ENCODE data around the gene AGBL4.

DNA sequence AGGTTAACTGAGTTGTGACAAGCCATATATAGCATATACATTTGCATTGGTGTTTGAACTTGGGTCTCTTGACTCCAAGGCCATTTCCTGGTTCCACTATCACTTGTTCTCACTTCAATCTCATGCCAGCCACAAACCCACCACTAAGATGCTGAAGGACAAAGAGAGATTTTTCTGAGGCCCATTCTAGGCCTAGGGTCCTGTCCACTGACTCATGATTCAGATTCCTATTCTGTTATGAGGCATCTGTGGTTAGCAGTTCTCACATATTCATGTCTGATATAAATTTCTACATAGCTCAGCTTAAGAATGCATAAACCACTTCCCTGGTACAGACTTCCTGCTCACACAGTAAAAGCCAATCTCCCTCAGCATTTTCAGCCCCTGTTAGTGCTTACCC is 921.0 kb downstream of the AGBL4 start:
- TF ChIP-seq SIN3A (IDR thresholded peaks at IDR 0.05; ENCODE audit: borderline replicate concordance, low read depth, low read length), result no peak
- TF ChIP-seq EZH2 (conservative IDR thresholded peaks at IDR 0.05; ENCODE audit: low read depth, low read length), result no peak
- TF ChIP-seq, protein P1, sequence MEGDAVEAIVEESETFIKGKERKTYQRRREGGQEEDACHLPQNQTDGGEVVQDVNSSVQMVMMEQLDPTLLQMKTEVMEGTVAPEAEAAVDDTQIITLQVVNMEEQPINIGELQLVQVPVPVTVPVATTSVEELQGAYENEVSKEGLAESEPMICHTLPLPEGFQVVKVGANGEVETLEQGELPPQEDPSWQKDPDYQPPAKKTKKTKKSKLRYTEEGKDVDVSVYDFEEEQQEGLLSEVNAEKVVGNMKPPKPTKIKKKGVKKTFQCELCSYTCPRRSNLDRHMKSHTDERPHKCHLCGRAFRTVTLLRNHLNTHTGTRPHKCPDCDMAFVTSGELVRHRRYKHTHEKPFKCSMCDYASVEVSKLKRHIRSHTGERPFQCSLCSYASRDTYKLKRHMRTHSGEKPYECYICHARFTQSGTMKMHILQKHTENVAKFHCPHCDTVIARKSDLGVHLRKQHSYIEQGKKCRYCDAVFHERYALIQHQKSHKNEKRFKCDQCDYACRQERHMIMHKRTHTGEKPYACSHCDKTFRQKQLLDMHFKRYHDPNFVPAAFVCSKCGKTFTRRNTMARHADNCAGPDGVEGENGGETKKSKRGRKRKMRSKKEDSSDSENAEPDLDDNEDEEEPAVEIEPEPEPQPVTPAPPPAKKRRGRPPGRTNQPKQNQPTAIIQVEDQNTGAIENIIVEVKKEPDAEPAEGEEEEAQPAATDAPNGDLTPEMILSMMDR (CRISPR knock-in tag; IDR thresholded peaks at IDR 0.05), result no peak
- TF ChIP-seq, protein P2, sequence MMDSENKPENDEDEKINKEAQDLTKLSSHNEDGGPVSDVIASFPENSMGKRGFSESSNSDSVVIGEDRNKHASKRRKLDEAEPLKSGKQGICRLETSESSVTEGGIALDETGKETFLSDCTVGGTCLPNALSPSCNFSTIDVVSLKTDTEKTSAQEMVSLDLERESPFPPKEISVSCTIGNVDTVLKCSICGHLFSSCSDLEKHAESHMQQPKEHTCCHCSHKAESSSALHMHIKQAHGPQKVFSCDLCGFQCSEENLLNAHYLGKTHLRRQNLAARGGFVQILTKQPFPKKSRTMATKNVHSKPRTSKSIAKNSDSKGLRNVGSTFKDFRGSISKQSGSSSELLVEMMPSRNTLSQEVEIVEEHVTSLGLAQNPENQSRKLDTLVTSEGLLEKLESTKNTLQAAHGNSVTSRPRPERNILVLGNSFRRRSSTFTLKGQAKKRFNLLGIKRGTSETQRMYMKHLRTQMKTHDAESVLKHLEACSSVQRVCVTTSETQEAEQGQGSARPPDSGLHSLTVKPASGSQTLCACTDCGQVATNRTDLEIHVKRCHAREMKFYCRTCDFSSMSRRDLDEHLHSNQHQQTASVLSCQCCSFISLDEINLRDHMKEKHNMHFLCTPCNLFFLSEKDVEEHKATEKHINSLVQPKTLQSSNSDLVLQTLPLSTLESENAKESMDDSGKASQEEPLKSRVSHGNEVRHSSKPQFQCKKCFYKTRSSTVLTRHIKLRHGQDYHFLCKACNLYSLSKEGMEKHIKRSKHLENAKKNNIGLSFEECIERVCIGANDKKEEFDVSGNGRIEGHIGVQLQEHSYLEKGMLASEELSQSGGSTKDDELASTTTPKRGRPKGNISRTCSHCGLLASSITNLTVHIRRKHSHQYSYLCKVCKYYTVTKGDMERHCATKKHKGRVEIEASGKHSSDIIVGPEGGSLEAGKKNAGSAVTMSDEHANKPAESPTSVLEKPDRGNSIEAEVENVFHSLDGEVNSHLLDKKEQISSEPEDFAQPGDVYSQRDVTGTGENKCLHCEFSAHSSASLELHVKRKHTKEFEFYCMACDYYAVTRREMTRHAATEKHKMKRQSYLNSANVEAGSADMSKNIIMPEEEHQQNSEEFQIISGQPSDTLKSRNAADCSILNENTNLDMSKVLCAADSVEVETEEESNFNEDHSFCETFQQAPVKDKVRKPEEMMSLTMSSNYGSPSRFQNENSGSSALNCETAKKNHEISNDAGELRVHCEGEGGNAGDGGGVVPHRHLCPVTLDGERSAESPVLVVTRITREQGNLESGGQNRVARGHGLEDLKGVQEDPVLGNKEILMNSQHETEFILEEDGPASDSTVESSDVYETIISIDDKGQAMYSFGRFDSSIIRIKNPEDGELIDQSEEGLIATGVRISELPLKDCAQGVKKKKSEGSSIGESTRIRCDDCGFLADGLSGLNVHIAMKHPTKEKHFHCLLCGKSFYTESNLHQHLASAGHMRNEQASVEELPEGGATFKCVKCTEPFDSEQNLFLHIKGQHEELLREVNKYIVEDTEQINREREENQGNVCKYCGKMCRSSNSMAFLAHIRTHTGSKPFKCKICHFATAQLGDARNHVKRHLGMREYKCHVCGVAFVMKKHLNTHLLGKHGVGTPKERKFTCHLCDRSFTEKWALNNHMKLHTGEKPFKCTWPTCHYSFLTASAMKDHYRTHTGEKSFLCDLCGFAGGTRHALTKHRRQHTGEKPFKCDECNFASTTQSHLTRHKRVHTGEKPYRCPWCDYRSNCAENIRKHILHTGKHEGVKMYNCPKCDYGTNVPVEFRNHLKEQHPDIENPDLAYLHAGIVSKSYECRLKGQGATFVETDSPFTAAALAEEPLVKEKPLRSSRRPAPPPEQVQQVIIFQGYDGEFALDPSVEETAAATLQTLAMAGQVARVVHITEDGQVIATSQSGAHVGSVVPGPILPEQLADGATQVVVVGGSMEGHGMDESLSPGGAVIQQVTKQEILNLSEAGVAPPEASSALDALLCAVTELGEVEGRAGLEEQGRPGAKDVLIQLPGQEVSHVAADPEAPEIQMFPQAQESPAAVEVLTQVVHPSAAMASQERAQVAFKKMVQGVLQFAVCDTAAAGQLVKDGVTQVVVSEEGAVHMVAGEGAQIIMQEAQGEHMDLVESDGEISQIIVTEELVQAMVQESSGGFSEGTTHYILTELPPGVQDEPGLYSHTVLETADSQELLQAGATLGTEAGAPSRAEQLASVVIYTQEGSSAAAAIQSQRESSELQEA (CRISPR knock-in tag; IDR thresholded peaks at IDR 0.05; ENCODE audit: not compliant biosample characterization), result no peak
- TF ChIP-seq, protein P3, sequence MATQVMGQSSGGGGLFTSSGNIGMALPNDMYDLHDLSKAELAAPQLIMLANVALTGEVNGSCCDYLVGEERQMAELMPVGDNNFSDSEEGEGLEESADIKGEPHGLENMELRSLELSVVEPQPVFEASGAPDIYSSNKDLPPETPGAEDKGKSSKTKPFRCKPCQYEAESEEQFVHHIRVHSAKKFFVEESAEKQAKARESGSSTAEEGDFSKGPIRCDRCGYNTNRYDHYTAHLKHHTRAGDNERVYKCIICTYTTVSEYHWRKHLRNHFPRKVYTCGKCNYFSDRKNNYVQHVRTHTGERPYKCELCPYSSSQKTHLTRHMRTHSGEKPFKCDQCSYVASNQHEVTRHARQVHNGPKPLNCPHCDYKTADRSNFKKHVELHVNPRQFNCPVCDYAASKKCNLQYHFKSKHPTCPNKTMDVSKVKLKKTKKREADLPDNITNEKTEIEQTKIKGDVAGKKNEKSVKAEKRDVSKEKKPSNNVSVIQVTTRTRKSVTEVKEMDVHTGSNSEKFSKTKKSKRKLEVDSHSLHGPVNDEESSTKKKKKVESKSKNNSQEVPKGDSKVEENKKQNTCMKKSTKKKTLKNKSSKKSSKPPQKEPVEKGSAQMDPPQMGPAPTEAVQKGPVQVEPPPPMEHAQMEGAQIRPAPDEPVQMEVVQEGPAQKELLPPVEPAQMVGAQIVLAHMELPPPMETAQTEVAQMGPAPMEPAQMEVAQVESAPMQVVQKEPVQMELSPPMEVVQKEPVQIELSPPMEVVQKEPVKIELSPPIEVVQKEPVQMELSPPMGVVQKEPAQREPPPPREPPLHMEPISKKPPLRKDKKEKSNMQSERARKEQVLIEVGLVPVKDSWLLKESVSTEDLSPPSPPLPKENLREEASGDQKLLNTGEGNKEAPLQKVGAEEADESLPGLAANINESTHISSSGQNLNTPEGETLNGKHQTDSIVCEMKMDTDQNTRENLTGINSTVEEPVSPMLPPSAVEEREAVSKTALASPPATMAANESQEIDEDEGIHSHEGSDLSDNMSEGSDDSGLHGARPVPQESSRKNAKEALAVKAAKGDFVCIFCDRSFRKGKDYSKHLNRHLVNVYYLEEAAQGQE (IDR thresholded peaks at IDR 0.05; ENCODE audit: borderline replicate concordance in 1 of 2, low read depth in 1 of 2, low read length in 2 of 2), result no peak
- TF ChIP-seq ZNF547 (CRISPR knock-in tag; IDR thresholded peaks at IDR 0.05), result no peak
- no peak for TF ChIP-seq KDM2A (CRISPR knock-in tag; IDR thresholded peaks at IDR 0.05; ENCODE audit: borderline replicate concordance, low read depth)
- TF ChIP-seq JDP2 (CRISPR knock-in tag; IDR thresholded peaks at IDR 0.05; ENCODE audit: borderline replicate concordance), result no peak
- TF ChIP-seq NFKBIZ (CRISPR knock-in tag; IDR thresholded peaks at IDR 0.05), result no peak
- TF ChIP-seq SRF (IDR thresholded peaks at IDR 0.05; ENCODE audit: low read depth, low read length), result no peak
- TF ChIP-seq KLF13 (CRISPR knock-in tag; IDR thresholded peaks at IDR 0.05), result no peak
